ENCODE measurements around the gene RER1. TPM values are rescaled to one million over a fixed set of nuclear protein-coding genes. Genes with fewer than 3 reads are reported as not detected.

The RER1 gene
- total and polyA plus RNA-seq, 9 donors, result 51.0 to 224 (median 99.0) TPM

DNA sequence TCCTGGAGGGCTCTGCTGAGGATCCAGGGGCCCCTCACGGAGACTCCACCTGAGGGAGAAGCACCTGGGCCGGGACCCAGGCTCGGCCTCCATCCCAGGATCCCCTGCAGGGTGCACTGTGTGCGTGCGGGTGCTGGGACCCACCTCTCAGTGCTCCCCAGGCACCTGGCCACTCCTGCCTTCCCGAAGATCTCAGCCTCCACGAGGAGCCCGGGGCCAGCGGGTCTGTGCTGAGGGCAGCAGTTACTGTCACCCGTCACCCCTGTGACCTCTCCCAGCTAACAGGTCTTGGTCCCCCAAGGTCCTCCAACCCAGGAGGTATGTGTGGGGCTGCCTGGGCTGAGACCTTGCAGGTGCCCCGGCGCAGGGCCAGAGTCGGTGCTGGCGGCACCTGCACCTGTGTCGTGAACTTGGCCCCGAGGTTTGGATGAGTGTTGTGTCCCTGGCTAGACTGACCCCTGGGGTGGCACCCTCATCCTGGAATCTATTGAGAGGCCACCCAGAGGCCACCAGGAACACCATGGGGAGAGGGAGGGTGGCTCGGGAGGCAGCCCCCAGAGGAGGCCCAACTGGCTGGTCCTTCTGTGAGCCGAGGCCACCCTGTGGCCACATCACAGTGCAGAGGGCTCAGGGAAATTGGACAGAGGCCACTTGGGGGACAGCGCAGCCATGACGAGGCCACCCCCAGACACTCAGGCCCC is 17.9 kb upstream of the RER1 start:
- no peak for TF ChIP-seq EP300 (IDR thresholded peaks at IDR 0.05)
- TF ChIP-seq, protein P1, sequence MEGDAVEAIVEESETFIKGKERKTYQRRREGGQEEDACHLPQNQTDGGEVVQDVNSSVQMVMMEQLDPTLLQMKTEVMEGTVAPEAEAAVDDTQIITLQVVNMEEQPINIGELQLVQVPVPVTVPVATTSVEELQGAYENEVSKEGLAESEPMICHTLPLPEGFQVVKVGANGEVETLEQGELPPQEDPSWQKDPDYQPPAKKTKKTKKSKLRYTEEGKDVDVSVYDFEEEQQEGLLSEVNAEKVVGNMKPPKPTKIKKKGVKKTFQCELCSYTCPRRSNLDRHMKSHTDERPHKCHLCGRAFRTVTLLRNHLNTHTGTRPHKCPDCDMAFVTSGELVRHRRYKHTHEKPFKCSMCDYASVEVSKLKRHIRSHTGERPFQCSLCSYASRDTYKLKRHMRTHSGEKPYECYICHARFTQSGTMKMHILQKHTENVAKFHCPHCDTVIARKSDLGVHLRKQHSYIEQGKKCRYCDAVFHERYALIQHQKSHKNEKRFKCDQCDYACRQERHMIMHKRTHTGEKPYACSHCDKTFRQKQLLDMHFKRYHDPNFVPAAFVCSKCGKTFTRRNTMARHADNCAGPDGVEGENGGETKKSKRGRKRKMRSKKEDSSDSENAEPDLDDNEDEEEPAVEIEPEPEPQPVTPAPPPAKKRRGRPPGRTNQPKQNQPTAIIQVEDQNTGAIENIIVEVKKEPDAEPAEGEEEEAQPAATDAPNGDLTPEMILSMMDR (IDR thresholded peaks at IDR 0.05), result no peak
- no peak for TF ChIP-seq POLR2A (IDR thresholded peaks at IDR 0.05)
- intact Hi-C loops (cut with DNase I), result no loop called here
- Histone ChIP-seq H3K4me3 (no peak overlapping the region), H3K4me1 (ENCODE audit: insufficient read depth) (no peaks in the 10 kb centered on the region), H3K36me3 (no peaks in the 10 kb centered on the region), H3K9me3 (no peaks in the 10 kb centered on the region), H3K27ac (no peak overlapping the region), H3K27me3 (no peaks in the 10 kb centered on the region)
- peak in 3 of 5 donors; percentile 7 to 25 (median 20) for DNase-seq
- 81 to 90% (median 86%) methylated on average over 19 to 20 of the region's 20 CpGs for WGBS, 3 donors

GRCh38 chr1:2374252-2375155 is 17.1 kb upstream of the RER1 start:
- WGBS, 3 donors, result 74 to 80% (median 79%) methylated on average over 17 of the region's 17 CpGs
- no peaks in the 10 kb centered on the region for H3K36me3 ChIP-seq
- H3K9me3 ChIP-seq, result no peaks in the 10 kb centered on the region
- TF ChIP-seq POLR2A (IDR thresholded peaks at IDR 0.05), result no peak
- TF ChIP-seq, protein P1 (IDR thresholded peaks at IDR 0.05), result no peak
- TF ChIP-seq EP300 (IDR thresholded peaks at IDR 0.05), result no peak
- H3K27ac ChIP-seq, result no peak overlapping the region
- peak in 2 of 5 donors; percentile 2 to 16 for DNase-seq
- no peaks in the 10 kb centered on the region for H3K4me1 ChIP-seq (ENCODE audit: insufficient read depth)
- intact Hi-C loops (cut with DNase I), result loop anchor here in 1 of 4 donors (5.0 kb wide), 1 partner anchor 197 kb away; no protein-coding TSS in a partner anchor
- no peaks in the 10 kb centered on the region for H3K27me3 ChIP-seq
- H3K4me3 ChIP-seq, result no peak overlapping the region

- 79 to 90% (median 86%) methylated on average over 23 of the region's 23 CpGs for WGBS, 3 donors
- Histone ChIP-seq H3K27ac (no peak overlapping the region), H3K4me1 (ENCODE audit: insufficient read depth) (no peaks in the 10 kb centered on the region), H3K4me3 (no peak overlapping the region), H3K9me3 (no peaks in the 10 kb centered on the region), H3K36me3 (no peaks in the 10 kb centered on the region), H3K27me3 (no peaks in the 10 kb centered on the region)
- intact Hi-C loops (cut with DNase I), result loop anchor here in 1 of 4 donors (5.0 kb wide), 1 partner anchor 198 kb away; no protein-coding TSS in a partner anchor
- peak in 2 of 5 donors; percentile 14 to 29 for DNase-seq
- TF ChIP-seq POLR2A (IDR thresholded peaks at IDR 0.05) (no peak), EP300 (IDR thresholded peaks at IDR 0.05) (no peak)
- TF ChIP-seq, protein P1 (IDR thresholded peaks at IDR 0.05), result no peak
Measured at GRCh38 chr1:2375246-2375922, 16.3 kb upstream of the RER1 start.

DNA sequence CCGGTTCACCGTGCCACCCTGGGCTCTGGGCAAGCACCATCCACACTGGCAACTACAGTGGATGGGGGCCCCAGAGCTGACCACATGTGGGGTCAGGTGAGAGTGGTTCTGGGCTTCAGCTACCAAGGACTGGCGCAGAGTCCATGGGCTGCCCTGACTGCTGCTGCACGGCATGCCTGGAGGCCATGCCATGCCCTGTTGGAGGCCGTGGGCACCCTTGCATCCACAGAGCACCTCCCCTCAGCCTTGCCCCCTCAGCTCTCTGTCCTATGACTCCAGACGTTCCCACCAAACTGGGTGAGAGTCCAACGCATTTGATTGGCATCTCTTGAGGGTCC is 15.7 kb upstream of the RER1 start:
- Histone ChIP-seq H3K9me3 (no peaks in the 10 kb centered on the region), H3K4me1 (ENCODE audit: insufficient read depth) (no peaks in the 10 kb centered on the region), H3K4me3 (no peak overlapping the region), H3K27me3 (no peaks in the 10 kb centered on the region), H3K36me3 (no peaks in the 10 kb centered on the region), H3K27ac (no peak overlapping the region)
- intact Hi-C loops (cut with DNase I), result loop anchor here in 1 of 4 donors (5.0 kb wide), 1 partner anchor 199 kb away; no protein-coding TSS in a partner anchor
- DNase-seq, result peak in 1 of 5 donors; percentile 10
- TF ChIP-seq EP300 (IDR thresholded peaks at IDR 0.05) (no peak), POLR2A (IDR thresholded peaks at IDR 0.05) (no peak)
- TF ChIP-seq, protein P1 (IDR thresholded peaks at IDR 0.05), result no peak
- WGBS, 3 donors, result 82 to 89% (median 83%) methylated on average over 7 of the region's 7 CpGs
